ENCODE data around the gene PBX1. TPM values are rescaled to one million over a fixed set of nuclear protein-coding genes. Genes with fewer than 3 reads are reported as not detected.

PBX1 gene
- total and polyA plus RNA-seq, 2 donors (not counting 3 experiments of a cell fraction or from before 2014, with no cell fraction given) = 10.7 to 24.1 TPM

- no peak for TF ChIP-seq JUN (IDR thresholded peaks at IDR 0.05; ENCODE audit: borderline replicate concordance, insufficient read depth, insufficient read length, low read depth)
- no peak for TF ChIP-seq GATA2 (IDR thresholded peaks at IDR 0.05; ENCODE audit: insufficient read depth, insufficient read length, low read depth, low read length)
- Histone ChIP-seq H3K4me1 (ENCODE audit: control insufficient read depth, extremely low read depth, insufficient read depth, low read length) (peaks cover 6% of the 10 kb centered on the region), H3K36me3 (ENCODE audit: control insufficient read depth in 2 of 2, extremely low read depth in 1 of 2, insufficient read depth in 2 of 2, low read length in 2 of 2) (no peaks in the 10 kb centered on the region), H3K79me2 (ENCODE audit: control insufficient read depth, insufficient read depth, low read length) (no peaks in the 10 kb centered on the region), H3K4me3 (replicated peaks in 1 of 3; ENCODE audit: insufficient read depth in 1 of 3, low read depth in 1 of 3, low read length in 3 of 3) (no peak overlapping the region), H3K9me1 (replicated peaks; ENCODE audit: control insufficient read depth, extremely low read depth, insufficient read depth, low read length) (no peaks in the 10 kb centered on the region), H3K27me3 (ENCODE audit: control insufficient read depth in 2 of 2, insufficient read depth in 2 of 2, low read length in 2 of 2) (no peaks in the 10 kb centered on the region), H3K9me3 (replicated peaks; ENCODE audit: control insufficient read depth, insufficient read depth, low read length) (no peaks in the 10 kb centered on the region), H2AFZ (ENCODE audit: low read depth, low read length) (no peak overlapping the region), H4K20me1 (replicated peaks; ENCODE audit: control insufficient read depth, extremely low read depth, insufficient read depth, low read length) (no peaks in the 10 kb centered on the region), H3K27ac (ENCODE audit: insufficient read depth, low read depth, low read length) (no peak overlapping the region), H3K9ac (replicated peaks; ENCODE audit: extremely low read depth, insufficient read depth, low read length) (no peak overlapping the region), H3K4me2 (ENCODE audit: insufficient read depth, low read length) (no peak overlapping the region)
- DNase-seq (ENCODE audit: low read depth, low spot score) = no peak
- intact Hi-C loops (cut with micrococcal nuclease) = no loop called here
- BruUV-seq (replicated peaks) = no TSS peak
- dilution Hi-C loops (cut with MboI; ENCODE audit: extremely low pct_ligation_motif_present, low sequenced_read_pairs) = no loop called here
- FAIRE-seq = no peak
- POLR2A ChIA-PET = no interaction called here
- CTCF ChIA-PET = interaction anchor here (1.3 to 1.6 kb wide), 3 partner anchors 9 to 15 kb away, joined by 4 to 7 read pairs (median 6); no protein-coding TSS in a partner anchor
Observed at GRCh38 chr1:164802529-164803282, 243.7 kb downstream of the PBX1 start.

GRCh38 chr1:164803366-164803765 is 244.4 kb downstream of the PBX1 start:
- no peak for TF ChIP-seq MYC (IDR thresholded peaks at IDR 0.05; ENCODE audit: low read depth, low read length)
- no peak for TF ChIP-seq FOS (IDR thresholded peaks at IDR 0.05; ENCODE audit: borderline replicate concordance, insufficient read depth, low read length)
- TF ChIP-seq, protein P1, sequence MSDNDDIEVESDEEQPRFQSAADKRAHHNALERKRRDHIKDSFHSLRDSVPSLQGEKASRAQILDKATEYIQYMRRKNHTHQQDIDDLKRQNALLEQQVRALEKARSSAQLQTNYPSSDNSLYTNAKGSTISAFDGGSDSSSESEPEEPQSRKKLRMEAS (IDR thresholded peaks at IDR 0.05; ENCODE audit: insufficient read depth, insufficient read length) = no peak
- TF ChIP-seq CTCF (IDR thresholded peaks at IDR 0.05; ENCODE audit: extremely low read depth in 1 of 2, insufficient read depth in 1 of 2, low read depth in 1 of 2, low read length in 2 of 2) = no peak
- TF ChIP-seq GATA2 (IDR thresholded peaks at IDR 0.05; ENCODE audit: insufficient read depth, insufficient read length, low read depth, low read length) = no peak
- Histone ChIP-seq H3K9me3 (replicated peaks; ENCODE audit: control insufficient read depth, insufficient read depth, low read length) (no peaks in the 10 kb centered on the region), H3K27me3 (ENCODE audit: control insufficient read depth in 2 of 2, insufficient read depth in 2 of 2, low read length in 2 of 2) (no peaks in the 10 kb centered on the region), H3K27ac (ENCODE audit: insufficient read depth, low read depth, low read length) (no peak overlapping the region), H3K4me1 (ENCODE audit: control insufficient read depth, extremely low read depth, insufficient read depth, low read length) (peaks cover 6% of the 10 kb centered on the region), H3K36me3 (ENCODE audit: control insufficient read depth in 2 of 2, extremely low read depth in 1 of 2, insufficient read depth in 2 of 2, low read length in 2 of 2) (no peaks in the 10 kb centered on the region), H3K79me2 (ENCODE audit: control insufficient read depth, insufficient read depth, low read length) (no peaks in the 10 kb centered on the region), H3K9me1 (replicated peaks; ENCODE audit: control insufficient read depth, extremely low read depth, insufficient read depth, low read length) (no peaks in the 10 kb centered on the region), H3K4me3 (replicated peaks in 1 of 3; ENCODE audit: insufficient read depth in 1 of 3, low read depth in 1 of 3, low read length in 3 of 3) (no peak overlapping the region), H4K20me1 (replicated peaks; ENCODE audit: control insufficient read depth, extremely low read depth, insufficient read depth, low read length) (no peaks in the 10 kb centered on the region), H3K4me2 (ENCODE audit: insufficient read depth, low read length) (no peak overlapping the region), H2AFZ (ENCODE audit: low read depth, low read length) (no peak overlapping the region), H3K9ac (replicated peaks; ENCODE audit: extremely low read depth, insufficient read depth, low read length) (no peak overlapping the region)
- dilution Hi-C loops (cut with MboI; ENCODE audit: extremely low pct_ligation_motif_present, low sequenced_read_pairs) = no loop called here
- FAIRE-seq (no peak), DNase-seq (ENCODE audit: low read depth, low spot score) (no peak)
- POLR2A ChIA-PET = no interaction called here
- intact Hi-C loops (cut with micrococcal nuclease) = no loop called here
- CTCF ChIA-PET = interaction anchor here (0.9 to 1.6 kb wide), 2 partner anchors 9 to 16 kb away, joined by 3 to 6 read pairs; no protein-coding TSS in a partner anchor
- BruUV-seq (replicated peaks) = no TSS peak
